Inferior parietal cortex (tissue), 1 donor: ENCODE data around the gene KCNA3.

ENCODE experiments used
- DNase-seq: peaks from one replicate; pipeline ENCODE4 v3.0.0-alpha.2; 2016; ENCODE audit errors: extremely low spot score

KCNA3 gene

GRCh38 chr1:110639724-110640386 lies 34.9 kb downstream of the KCNA3 start:
- DNase-seq, result no peak

- no peak for DNase-seq
Measured at GRCh38 chr1:110638556-110638955, 36.2 kb downstream of the KCNA3 start.

- no peak for DNase-seq
Measured at GRCh38 chr1:110638058-110638457, 36.7 kb downstream of the KCNA3 start.

GRCh38 chr1:110637475-110637874 lies 37.3 kb downstream of the KCNA3 start:
- DNase-seq, result no peak

GRCh38 chr1:110636149-110636935 lies 38.4 kb downstream of the KCNA3 start:
- no peak for DNase-seq

- no peak for DNase-seq
Measured at GRCh38 chr1:110635434-110635833, 39.3 kb downstream of the KCNA3 start.

- DNase-seq, result peak; percentile 40
Measured at GRCh38 chr1:110634455-110635311, 40.1 kb downstream of the KCNA3 start.

GRCh38 chr1:110634086-110634454 lies 40.7 kb downstream of the KCNA3 start:
- DNase-seq, result no peak

GRCh38 chr1:110633646-110634030 lies 41.1 kb downstream of the KCNA3 start:
- DNase-seq, result no peak

- no peak for DNase-seq
Measured at GRCh38 chr1:110631836-110632620, 42.7 kb downstream of the KCNA3 start.

- DNase-seq, result peak; percentile 80
Measured at GRCh38 chr1:110630839-110631663, 43.7 kb downstream of the KCNA3 start.

- no peak for DNase-seq
Measured at GRCh38 chr1:110628323-110629105, 46.2 kb downstream of the KCNA3 start.

GRCh38 chr1:110627764-110628163 lies 47.0 kb downstream of the KCNA3 start:
- no peak for DNase-seq

- no peak for DNase-seq
Measured at GRCh38 chr1:110626889-110627288, 47.9 kb downstream of the KCNA3 start.
